Osteoblast (primary cell): ENCODE results near the gene HEMGN. TPM values are rescaled to one million over a fixed set of nuclear protein-coding genes. Genes with fewer than 3 reads are reported as not detected.

Experiments
- DNase-seq: peaks from one replicate; pipeline ENCODE4 v3.0.0; 2011; ENCODE audit warnings: low spot score, mixed read lengths; ENCODE audit not compliant: insufficient read length; ENCODE audit errors: missing footprints
- H2AFZ ChIP-seq: 2 replicates; pipeline ENCODE4 v1.6.0; 2011; ENCODE audit warnings: mild to moderate bottlenecking, low read length
- H3K27ac ChIP-seq: 2 replicates; pipeline ENCODE4 v1.5.1; 2011; ENCODE audit warnings: mild to moderate bottlenecking, low read depth, low read length, moderate library complexity
- H3K27me3 ChIP-seq: 2 replicates; pipeline ENCODE4 v1.6.0; 2012; ENCODE audit warnings: mild to moderate bottlenecking, control low read depth, inconsistent platforms, low read length, moderate library complexity; ENCODE audit not compliant: insufficient read depth
- H3K36me3 ChIP-seq: 2 replicates; pipeline ENCODE4 v1.5.1; 2011; ENCODE audit warnings: mild to moderate bottlenecking, low read length, control low read depth, moderate library complexity; ENCODE audit not compliant: insufficient read depth
- H3K4me1 ChIP-seq: 2 replicates; pipeline ENCODE4 v1.5.1; 2011; ENCODE audit warnings: mild to moderate bottlenecking, low read length, control low read depth, moderate library complexity; ENCODE audit not compliant: insufficient read depth
- H3K4me2 ChIP-seq: 2 replicates; pipeline ENCODE4 v1.6.0; 2011; ENCODE audit warnings: mild to moderate bottlenecking, low read length; ENCODE audit not compliant: insufficient read depth
- H3K4me3 ChIP-seq: fragments of 200-600 bp; sonication (generic); 3 replicates; pipeline ENCODE4 v1.5.1; 2012; ENCODE audit warnings: mild to moderate bottlenecking, low read length, inconsistent platforms; ENCODE audit not compliant: insufficient read depth
- H3K79me2 ChIP-seq: 2 replicates; pipeline ENCODE4 v1.6.0; 2012; ENCODE audit warnings: mild to moderate bottlenecking, low read length, control low read depth, inconsistent platforms; ENCODE audit not compliant: insufficient read depth
- H3K9me3 ChIP-seq: 2 replicates; pipeline ENCODE4 v1.5.1; 2011; ENCODE audit warnings: low read depth, low read length, control low read depth
- H4K20me1 ChIP-seq: 2 replicates; pipeline ENCODE4 v1.6.0; 2012; ENCODE audit warnings: mild to moderate bottlenecking, low read length, control low read depth; ENCODE audit not compliant: insufficient read depth
- CTCF ChIP-seq: IDR thresholded peaks from 2 replicates; pipeline ENCODE4 v1.5.1; 2011; ENCODE audit warnings: mild to moderate bottlenecking, low read depth, low read length, moderate library complexity; ENCODE audit errors: extremely low read depth
- total RNA-seq: library from RNA; depleted of rRNA; stranded (reverse); fragments of >200 nt; gene quantifications from 2 replicates; pipeline ENCODE4 v1.2.3, GENCODE V29; 2012

HEMGN gene
- total RNA-seq, 1 donor = not detected

GRCh38 chr9:97940233-97940632 lies 2.3 kb upstream of the HEMGN start:
- no peak for TF ChIP-seq CTCF
- Histone ChIP-seq H3K27me3 (peaks cover 82% of the 10 kb centered on the region), H3K4me3 (no peak overlapping the region), H3K4me1 (no peaks in the 10 kb centered on the region), H3K27ac (no peak overlapping the region), H3K9me3 (no peaks in the 10 kb centered on the region), H3K79me2 (no peaks in the 10 kb centered on the region), H3K36me3 (no peaks in the 10 kb centered on the region), H4K20me1 (no peaks in the 10 kb centered on the region), H3K4me2 (no peak overlapping the region), H2AFZ (no peak overlapping the region)
- DNase-seq = no peak

GRCh38 chr9:97936998-97937397 lies 974 bp downstream of the HEMGN start:
- H3K27me3 ChIP-seq = peaks cover 74% of the 10 kb centered on the region
- H3K79me2 ChIP-seq = no peaks in the 10 kb centered on the region
- H2AFZ ChIP-seq = no peak overlapping the region
- H3K27ac ChIP-seq = no peak overlapping the region
- DNase-seq = no peak
- no peaks in the 10 kb centered on the region for H4K20me1 ChIP-seq
- H3K4me1 ChIP-seq = no peaks in the 10 kb centered on the region
- H3K36me3 ChIP-seq = no peaks in the 10 kb centered on the region
- no peaks in the 10 kb centered on the region for H3K9me3 ChIP-seq
- H3K4me2 ChIP-seq = no peak overlapping the region
- no peak overlapping the region for H3K4me3 ChIP-seq
- TF ChIP-seq CTCF = no peak

- TF ChIP-seq CTCF = no peak
- Histone ChIP-seq H2AFZ (no peak overlapping the region), H3K36me3 (no peaks in the 10 kb centered on the region), H3K27ac (no peak overlapping the region), H3K4me2 (no peak overlapping the region), H3K79me2 (no peaks in the 10 kb centered on the region), H3K9me3 (no peaks in the 10 kb centered on the region), H3K4me1 (no peaks in the 10 kb centered on the region), H4K20me1 (no peaks in the 10 kb centered on the region), H3K27me3 (peaks cover 68% of the 10 kb centered on the region), H3K4me3 (no peak overlapping the region)
- peak; percentile 8 for DNase-seq
Measured at GRCh38 chr9:97935276-97935675, 2.7 kb downstream of the HEMGN start.

- Histone ChIP-seq H3K27ac (no peak overlapping the region), H3K9me3 (no peaks in the 10 kb centered on the region), H3K4me1 (no peaks in the 10 kb centered on the region), H3K36me3 (no peaks in the 10 kb centered on the region), H4K20me1 (no peaks in the 10 kb centered on the region), H3K27me3 (peaks cover 65% of the 10 kb centered on the region), H3K4me3 (no peak overlapping the region), H3K4me2 (no peak overlapping the region), H2AFZ (no peak overlapping the region), H3K79me2 (no peaks in the 10 kb centered on the region)
- DNase-seq = peak; percentile 44
- TF ChIP-seq CTCF = no peak
Measured at GRCh38 chr9:97934321-97935115, 3.5 kb downstream of the HEMGN start.
